Mucosa of descending colon (tissue), 3 donors: ENCODE results near the gene HS3ST4. TPM values are rescaled to one million over a fixed set of nuclear protein-coding genes. Genes with fewer than 3 reads are reported as not detected.
"Not testable (repeated sequence)": the region's sequence is repeated elsewhere in the genome, so short reads cannot be mapped to it uniquely, and the experiment has no call there.

Experiments used
- ATAC-seq: fragments of 200-7000 bp; cut with Tn5 transposase; one replicate; pipeline ENCODE4 v1.9.1; 2020; ENCODE audit warnings: mild to moderate bottlenecking, moderate library complexity
- DNase-seq, 3 donors: peaks; one replicate each; pipeline ENCODE4 v3.0.0-alpha.2; 2020
- H3K36me3 ChIP-seq: fragments of 200-600 bp; one replicate; pipeline ENCODE4 v1.8.0; 2021; ENCODE audit warnings: low read depth, mild to moderate bottlenecking
- H3K4me1 ChIP-seq: fragments of 200-600 bp; one replicate; pipeline ENCODE4 v1.8.0; 2021; ENCODE audit warnings: low read depth, mild to moderate bottlenecking
- H3K4me3 ChIP-seq: fragments of 200-600 bp; one replicate; pipeline ENCODE4 v1.8.0; 2021; ENCODE audit warnings: mild to moderate bottlenecking
- H3K9me3 ChIP-seq: fragments of 200-600 bp; one replicate; pipeline ENCODE4 v1.8.0; 2021; ENCODE audit warnings: mild to moderate bottlenecking
- CTCF ChIP-seq: fragments of 200-600 bp; IDR thresholded peaks from one replicate; pipeline ENCODE4 v1.8.0; 2022; ENCODE audit warnings: antibody characterized with exemption, mild to moderate bottlenecking
- intact Hi-C, 2 donors: fragments of 100-400 bp; cut with DNase I in 1 of 2; cut with micrococcal nuclease in 1 of 2; formaldehyde crosslinking; loops; one replicate each; pipeline versions ENCODE4 v1.11.0 to v1.11.1; 2022; cut with DNase I, micrococcal nuclease
- total RNA-seq, 3 donors: library from RNA; stranded (reverse); fragmentation: NEBNext Ultra II Directional in 2 of 3; extraction: Animal tissue kit (Norgen Biotek cat#: 25700) in 2 of 3; gene quantifications; one replicate each; pipeline versions ENCODE4 v1.2.1 to v1.2.4, GENCODE V29; 2021 to 2023
- donor health status: DM: no; HTN: no; CAD: no; lungs with moderate emphysema.
- donor health status: DM: no; HTN: no; CAD: no.
- donor health status: DM: no; HTN: yes; CAD: no.

The HS3ST4 gene
- total RNA-seq, 3 donors from 2014 or later: 0.41 TPM; not detected in 2

- ATAC-seq (no peak), DNase-seq (no peak)
- intact Hi-C loops: no loop called here
- Histone ChIP-seq H3K4me1 (no peaks in the 10 kb centered on the region), H3K9me3 (no peaks in the 10 kb centered on the region), H3K36me3 (no peaks in the 10 kb centered on the region), H3K4me3 (no peak overlapping the region)
- TF ChIP-seq CTCF: no peak
These were observed 387.1 kb downstream of the HS3ST4 start for GRCh38 chr16:26078716-26079355.

GRCh38 chr16:26087091-26087490 is 395.3 kb downstream of the HS3ST4 start:
- TF ChIP-seq CTCF: no peak
- no peaks in the 10 kb centered on the region for H3K9me3 ChIP-seq
- no peak overlapping the region for H3K4me3 ChIP-seq
- intact Hi-C loops: no loop called here
- H3K36me3 ChIP-seq: no peaks in the 10 kb centered on the region
- ATAC-seq: no peak
- no peak for DNase-seq
- no peaks in the 10 kb centered on the region for H3K4me1 ChIP-seq

- H3K4me1 ChIP-seq: no peaks in the 10 kb centered on the region
- intact Hi-C loops: no loop called here
- H3K4me3 ChIP-seq: no peak overlapping the region
- H3K36me3 ChIP-seq: no peaks in the 10 kb centered on the region
- DNase-seq (no peak), ATAC-seq (no peak)
- TF ChIP-seq CTCF: no peak
- no peaks in the 10 kb centered on the region for H3K9me3 ChIP-seq
These were observed 399.8 kb downstream of the HS3ST4 start for GRCh38 chr16:26091511-26091910.

GRCh38 chr16:26098206-26098605 is 406.4 kb downstream of the HS3ST4 start:
- H3K4me3 ChIP-seq, H3K4me1 ChIP-seq, ATAC-seq, H3K36me3 ChIP-seq, H3K9me3 ChIP-seq, DNase-seq, intact Hi-C loops: not testable (repeated sequence)

GRCh38 chr16:26102369-26102768 is 410.6 kb downstream of the HS3ST4 start:
- Histone ChIP-seq H3K36me3 (no peaks in the 10 kb centered on the region), H3K4me3 (no peak overlapping the region), H3K9me3 (no peaks in the 10 kb centered on the region), H3K4me1 (no peaks in the 10 kb centered on the region)
- no peak for TF ChIP-seq CTCF
- no peak for ATAC-seq
- DNase-seq: no peak
- intact Hi-C loops: no loop called here

- H3K4me1 ChIP-seq: no peaks in the 10 kb centered on the region
- H3K4me3 ChIP-seq: no peak overlapping the region
- DNase-seq: no peak
- no peak for TF ChIP-seq CTCF
- ATAC-seq: no peak
- intact Hi-C loops: no loop called here
- H3K36me3 ChIP-seq: no peaks in the 10 kb centered on the region
- H3K9me3 ChIP-seq: no peaks in the 10 kb centered on the region
These were observed 417.2 kb downstream of the HS3ST4 start for GRCh38 chr16:26108836-26109505.
